Omental fat pad (tissue), 4 donors: ENCODE results near the gene OR56B1. TPM values are rescaled to one million over a fixed set of nuclear protein-coding genes. Genes with fewer than 3 reads are reported as not detected.
"Not testable (repeated sequence)": the region's sequence is repeated elsewhere in the genome, so short reads cannot be mapped to it uniquely, and the experiment has no call there.

ENCODE experiments used
- ATAC-seq: fragments of 150-250 bp; one replicate; pipeline ENCODE4 v1.9.1; 2016; ENCODE audit warnings: mild to moderate bottlenecking, moderate library complexity; ENCODE audit not compliant: low FRiP score
- DNase-seq: peaks from one replicate; pipeline ENCODE4 v3.0.0-alpha.2; 2019; ENCODE audit warnings: low spot score
- total RNA-seq, 4 donors: library from RNA; depleted of rRNA; stranded (reverse); fragments of >200 nt; gene quantifications; one replicate each; pipeline ENCODE4 v1.1.0, GENCODE V29; 2016
- TF ChIP-seq, protein P1 (sequence below), 3 donors: fragments of 450-650 bp; IDR thresholded peaks; one replicate each; pipeline ENCODE4 v1.5.1; 2016 to 2017; ENCODE audit warnings: antibody characterized with exemption in 3 of 3, mild to moderate bottlenecking in 3 of 3, moderate library complexity in 2 of 3

OR56B1 gene
- total RNA-seq, 4 donors from 2014 or later, result 0.47 TPM; not detected in 3

DNA sequence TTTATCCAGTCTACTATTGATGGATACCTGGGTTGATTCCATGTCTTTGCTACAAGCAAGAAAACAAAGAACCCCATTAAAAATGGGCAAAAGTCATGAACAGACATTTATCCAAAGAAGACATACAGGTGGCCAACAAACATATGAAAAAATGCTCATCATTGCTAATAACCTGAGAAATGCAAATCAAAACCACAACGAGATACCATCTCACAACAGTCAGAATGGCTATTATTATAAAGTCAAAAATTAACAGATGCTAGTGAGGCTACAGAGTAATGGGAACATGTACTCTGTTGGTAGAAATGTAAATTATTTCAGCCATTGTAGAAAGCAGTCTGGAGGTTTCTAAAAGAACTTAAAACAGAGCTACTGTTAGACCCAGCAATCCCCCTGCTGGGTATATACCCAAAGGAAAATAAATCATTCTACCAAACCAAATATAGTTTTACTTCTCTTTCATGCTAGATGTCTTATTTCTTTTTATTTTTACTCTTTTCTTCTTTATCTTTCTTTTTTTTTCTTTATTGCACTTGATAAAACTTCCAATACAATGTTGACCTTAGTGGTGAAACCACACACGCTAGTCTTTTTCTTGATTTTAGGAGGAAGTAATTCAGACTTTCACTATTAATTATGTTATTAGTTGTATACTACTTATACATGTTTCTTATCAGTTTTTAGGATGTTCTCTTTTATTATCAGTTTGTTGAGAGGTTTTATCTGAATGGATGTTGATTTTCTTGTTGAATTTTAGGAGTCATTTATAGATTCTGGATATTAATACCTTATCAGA, 32.3 kb upstream of the OR56B1 start:
- TF ChIP-seq, protein P1, sequence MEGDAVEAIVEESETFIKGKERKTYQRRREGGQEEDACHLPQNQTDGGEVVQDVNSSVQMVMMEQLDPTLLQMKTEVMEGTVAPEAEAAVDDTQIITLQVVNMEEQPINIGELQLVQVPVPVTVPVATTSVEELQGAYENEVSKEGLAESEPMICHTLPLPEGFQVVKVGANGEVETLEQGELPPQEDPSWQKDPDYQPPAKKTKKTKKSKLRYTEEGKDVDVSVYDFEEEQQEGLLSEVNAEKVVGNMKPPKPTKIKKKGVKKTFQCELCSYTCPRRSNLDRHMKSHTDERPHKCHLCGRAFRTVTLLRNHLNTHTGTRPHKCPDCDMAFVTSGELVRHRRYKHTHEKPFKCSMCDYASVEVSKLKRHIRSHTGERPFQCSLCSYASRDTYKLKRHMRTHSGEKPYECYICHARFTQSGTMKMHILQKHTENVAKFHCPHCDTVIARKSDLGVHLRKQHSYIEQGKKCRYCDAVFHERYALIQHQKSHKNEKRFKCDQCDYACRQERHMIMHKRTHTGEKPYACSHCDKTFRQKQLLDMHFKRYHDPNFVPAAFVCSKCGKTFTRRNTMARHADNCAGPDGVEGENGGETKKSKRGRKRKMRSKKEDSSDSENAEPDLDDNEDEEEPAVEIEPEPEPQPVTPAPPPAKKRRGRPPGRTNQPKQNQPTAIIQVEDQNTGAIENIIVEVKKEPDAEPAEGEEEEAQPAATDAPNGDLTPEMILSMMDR (IDR thresholded peaks at IDR 0.05), result no peak
- ATAC-seq, result no peak
- DNase-seq, result no peak

DNA sequence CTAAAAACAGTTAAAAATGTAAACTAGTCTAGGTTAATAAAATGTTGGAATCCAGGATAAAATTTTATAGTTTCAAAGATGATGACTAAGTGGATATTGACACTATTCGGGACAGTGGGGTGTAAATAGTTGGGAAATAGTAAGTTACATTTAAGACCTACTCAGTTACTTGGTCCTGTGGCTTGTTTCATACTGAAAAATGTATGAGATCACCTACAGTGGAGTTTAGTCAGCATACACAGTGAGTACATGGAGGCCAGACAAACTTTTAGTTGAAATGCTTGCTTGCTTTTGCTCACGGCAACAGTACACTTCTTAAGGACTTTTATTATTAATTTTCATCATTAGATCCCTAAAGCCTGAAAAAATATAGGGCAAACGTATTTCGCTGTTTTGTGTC, 30.6 kb upstream of the OR56B1 start:
- TF ChIP-seq, protein P1 (IDR thresholded peaks at IDR 0.05), result no peak
- ATAC-seq, result no peak
- no peak for DNase-seq

- TF ChIP-seq, protein P1 (IDR thresholded peaks at IDR 0.05), result no peak
- DNase-seq (no peak), ATAC-seq (peak; percentile 37)
Observed at GRCh38 chr11:5712507-5712906, 23.7 kb upstream of the OR56B1 start.

GRCh38 chr11:5713695-5714094, 22.6 kb upstream of the OR56B1 start:
- TF ChIP-seq, protein P1 (IDR thresholded peaks at IDR 0.05), result no peak
- ATAC-seq, result no peak
- DNase-seq, result no peak

DNA sequence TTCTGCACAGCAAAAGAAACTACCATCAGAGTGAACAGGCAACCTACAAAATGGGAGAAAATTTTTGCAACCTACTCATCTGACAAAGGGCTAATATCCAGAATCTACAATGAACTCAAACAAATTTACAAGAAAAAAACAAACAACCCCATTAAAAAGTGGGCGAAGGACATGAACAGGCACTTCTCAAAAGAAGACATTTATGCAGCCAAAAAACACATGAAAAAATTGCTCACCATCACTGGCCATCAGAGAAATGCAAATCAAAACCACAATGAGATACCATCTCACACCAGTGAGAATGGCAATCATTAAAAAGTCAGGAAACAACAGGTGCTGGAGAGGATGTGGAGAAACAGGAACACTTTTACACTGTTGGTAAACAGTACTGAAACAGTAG, 19.7 kb upstream of the OR56B1 start:
- ATAC-seq, DNase-seq: not testable (repeated sequence)

DNA sequence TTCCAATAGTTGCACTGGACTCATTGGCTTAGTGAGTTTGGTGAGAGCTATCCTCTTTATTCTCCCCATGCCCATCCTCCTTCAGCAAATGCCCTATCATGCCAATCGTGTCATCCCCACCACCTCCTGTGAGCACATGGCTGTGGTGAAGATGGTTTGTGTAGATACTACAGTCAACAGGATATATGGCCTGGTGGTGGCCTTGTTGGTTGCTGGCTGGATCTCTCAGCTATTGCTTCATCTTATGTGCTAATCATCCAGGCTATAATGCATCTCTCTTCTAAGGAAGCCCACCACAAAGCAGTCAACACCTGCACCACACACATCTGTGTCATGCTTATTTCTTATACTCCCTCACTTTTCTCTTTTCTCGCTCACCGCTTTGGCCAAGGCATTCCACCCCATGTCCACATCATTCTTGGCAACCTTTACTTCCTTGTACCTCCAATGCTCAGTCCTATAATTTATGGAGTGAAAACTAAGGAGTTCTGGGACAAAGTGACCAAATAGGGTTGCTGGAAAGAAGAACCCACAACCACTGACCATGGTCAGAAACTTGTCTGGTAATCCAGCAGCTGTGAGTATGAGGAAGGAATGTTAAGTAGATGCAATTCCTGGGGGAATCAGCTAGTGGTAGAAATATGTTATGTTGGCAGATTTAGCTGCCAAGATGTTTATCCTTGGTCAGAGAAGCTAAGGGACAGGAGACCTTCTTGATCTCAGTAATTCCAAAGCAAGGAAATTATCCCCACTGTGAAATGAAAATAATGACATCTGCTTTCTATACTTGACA, 16.3 kb upstream of the OR56B1 start:
- ATAC-seq (no peak), DNase-seq (no peak)
- TF ChIP-seq, protein P1 (IDR thresholded peaks at IDR 0.05), result no peak

DNA sequence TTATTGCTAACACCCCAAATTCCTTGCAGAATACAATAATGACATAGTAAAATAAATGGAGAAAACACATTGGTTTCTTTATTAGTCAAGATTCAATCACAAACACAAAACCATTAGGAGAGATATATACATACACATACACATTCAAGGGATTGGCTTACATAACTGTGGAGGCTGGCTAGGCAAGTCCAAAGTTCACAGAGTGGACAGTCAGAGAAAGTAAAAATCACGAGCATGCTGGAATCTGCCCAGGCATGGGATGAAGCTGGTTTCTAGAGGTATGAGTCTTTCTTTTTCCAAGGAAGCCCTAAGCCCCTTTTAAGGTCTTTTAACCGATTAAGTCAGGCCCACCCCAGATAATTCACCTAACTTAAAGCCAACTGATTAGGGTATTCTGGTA, 13.6 kb upstream of the OR56B1 start:
- TF ChIP-seq, protein P1 (IDR thresholded peaks at IDR 0.05), result no peak
- DNase-seq (no peak), ATAC-seq (no peak)
